SU-DHL-6 (cell line): ENCODE measurements around the gene TCAIM.

ENCODE experiments used
- H2AFZ ChIP-seq: fragments of 200-600 bp; sonication (generic); 2 replicates; pipeline ENCODE4 v1.6.1; 2014; ENCODE audit warnings: low read depth, mild to moderate bottlenecking, moderate library complexity, mixed read lengths, antibody characterized with exemption, low read length; ENCODE audit not compliant: severe bottlenecking
- H3F3A ChIP-seq: fragments of 200-600 bp; shearing (Covaris generic); 2 replicates; pipeline ENCODE4 v1.6.0; 2016; ENCODE audit warnings: antibody characterized with exemption, mild to moderate bottlenecking; ENCODE audit not compliant: insufficient read depth
- H3K27ac ChIP-seq: fragments of 200-600 bp; sonication (generic); 2 replicates; pipeline ENCODE4 v1.5.1; 2016; ENCODE audit warnings: low read depth, mild to moderate bottlenecking, low read length, moderate library complexity, mixed read lengths
- H3K27me3 ChIP-seq: fragments of 200-600 bp; sonication (generic), shearing (Covaris generic); 2 replicates; pipeline ENCODE4 v1.6.0; 2014; ENCODE audit warnings: mild to moderate bottlenecking, low read length
- H3K36me3 ChIP-seq: fragments of 200-600 bp; sonication (generic); 2 replicates; pipeline ENCODE4 v1.6.1; 2014; ENCODE audit warnings: mild to moderate bottlenecking, low read length, mixed read lengths
- H3K4me2 ChIP-seq: fragments of 300-600, 200-600 bp; shearing (Covaris generic), sonication (generic); 2 replicates; pipeline ENCODE4 v1.6.0; 2014; ENCODE audit warnings: low read length, low read depth, mild to moderate bottlenecking; ENCODE audit not compliant: poor library complexity, severe bottlenecking
- H3K4me3 ChIP-seq: fragments of 200-600 bp; sonication (generic); 2 replicates; pipeline ENCODE4 v1.5.1; 2014; ENCODE audit warnings: antibody characterized with exemption, low read length, mild to moderate bottlenecking, mixed read lengths; ENCODE audit not compliant: insufficient read depth, poor library complexity, severe bottlenecking
- H3K79me2 ChIP-seq: fragments of 200-600 bp; sonication (generic); 2 replicates; pipeline ENCODE4 v1.6.1; 2014; ENCODE audit warnings: mild to moderate bottlenecking, low read length, moderate library complexity; ENCODE audit not compliant: insufficient read depth
- H3K9ac ChIP-seq: fragments of 200-600 bp; sonication (generic); 2 replicates; pipeline ENCODE4 v1.7.0; 2014; ENCODE audit warnings: mild to moderate bottlenecking, low read length
- H3K9me2 ChIP-seq: fragments of 200-600 bp; sonication (generic); replicated peaks from 2 replicates; pipeline ENCODE4 v1.6.1; 2014; ENCODE audit warnings: low read length; ENCODE audit not compliant: insufficient read depth
- H3K9me3 ChIP-seq: fragments of 200-600 bp; sonication (generic); 2 replicates; pipeline ENCODE4 v1.6.1; 2014; ENCODE audit warnings: low read length, mixed read lengths; ENCODE audit not compliant: insufficient read depth
- H4K20me1 ChIP-seq: fragments of 200-600 bp; sonication (generic); 2 replicates; pipeline ENCODE4 v1.6.1; 2014; ENCODE audit warnings: low read depth, mild to moderate bottlenecking, antibody characterized with exemption, low read length, moderate library complexity, mixed read lengths
- CTCF ChIP-seq: fragments of 200-600 bp; sonication (generic); IDR thresholded peaks from one replicate; pipeline ENCODE4 v1.5.1; 2017; ENCODE audit warnings: antibody characterized with exemption, mild to moderate bottlenecking, low read length, moderate library complexity; ENCODE audit not compliant: insufficient read depth, poor library complexity, severe bottlenecking
- EZH2phosphoT487 ChIP-seq: fragments of 200-600 bp; sonication (generic), shearing (Covaris generic); conservative IDR thresholded peaks from 2 replicates; pipeline ENCODE4 v1.6.1; 2018; ENCODE audit warnings: mild to moderate bottlenecking, antibody characterized with exemption, low read length, moderate library complexity, mixed read lengths

The TCAIM gene

GRCh38 chr3:44400771-44401170 is 62.2 kb downstream of the TCAIM start:
- H3K27ac ChIP-seq = no peak overlapping the region

DNA sequence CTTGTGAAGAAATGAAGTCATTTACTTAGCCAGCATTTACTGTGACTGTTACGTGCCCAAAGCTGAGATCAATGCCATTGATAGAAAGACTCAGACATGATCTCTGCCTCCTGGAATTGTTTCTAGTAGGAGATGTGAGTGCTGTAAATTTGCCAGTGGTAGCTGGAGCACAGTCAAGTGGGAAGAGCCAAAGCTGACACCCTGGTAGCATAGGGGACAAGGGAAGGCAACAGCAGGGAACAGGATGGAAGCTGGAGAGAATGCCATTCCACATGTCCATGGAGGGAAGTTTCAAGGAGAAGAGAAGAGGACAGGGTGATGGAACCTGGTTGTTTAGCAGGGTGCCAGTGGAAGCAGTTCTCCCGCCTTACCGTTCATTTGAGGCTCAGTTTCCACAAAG is 64.0 kb downstream of the TCAIM start:
- no peaks in the 10 kb centered on the region for H3K79me2 ChIP-seq
- no peaks in the 10 kb centered on the region for H3K9me2 ChIP-seq
- H3K27me3 ChIP-seq = no peaks in the 10 kb centered on the region
- no peaks in the 10 kb centered on the region for H4K20me1 ChIP-seq
- H2AFZ ChIP-seq = no peak overlapping the region
- no peaks in the 10 kb centered on the region for H3K9me3 ChIP-seq
- H3K36me3 ChIP-seq = no peaks in the 10 kb centered on the region
- H3K27ac ChIP-seq = no peak overlapping the region
- H3K4me3 ChIP-seq = no peak overlapping the region
- TF ChIP-seq EZH2phosphoT487 = no peak
- TF ChIP-seq CTCF = no peak
- no peak overlapping the region for H3K9ac ChIP-seq
- no peak overlapping the region for H3K4me2 ChIP-seq
- no peaks in the 10 kb centered on the region for H3F3A ChIP-seq

More at GRCh38 chr3:44400771-44401170, 62.2 kb downstream of the TCAIM start:
- Histone ChIP-seq H3K9me2 (no peaks in the 10 kb centered on the region), H3K4me2 (no peak overlapping the region), H4K20me1 (no peaks in the 10 kb centered on the region), H3K4me3 (no peak overlapping the region), H3F3A (no peaks in the 10 kb centered on the region), H3K9ac (no peak overlapping the region), H2AFZ (no peak overlapping the region), H3K79me2 (no peaks in the 10 kb centered on the region), H3K9me3 (no peaks in the 10 kb centered on the region), H3K27me3 (no peaks in the 10 kb centered on the region), H3K36me3 (no peaks in the 10 kb centered on the region)
- TF ChIP-seq EZH2phosphoT487 (no peak), CTCF (no peak)

GRCh38 chr3:44409640-44410410 is 71.3 kb downstream of the TCAIM start:
- H3K9ac ChIP-seq = no peak overlapping the region
- H3K4me2 ChIP-seq = no peak overlapping the region
- H3K36me3 ChIP-seq = no peaks in the 10 kb centered on the region
- H3K27ac ChIP-seq = no peak overlapping the region
- H3K4me3 ChIP-seq = no peak overlapping the region
- no peak overlapping the region for H2AFZ ChIP-seq
- H3F3A ChIP-seq = no peaks in the 10 kb centered on the region
- H3K9me3 ChIP-seq = no peaks in the 10 kb centered on the region
- no peaks in the 10 kb centered on the region for H3K9me2 ChIP-seq
- no peaks in the 10 kb centered on the region for H4K20me1 ChIP-seq
- H3K79me2 ChIP-seq = no peaks in the 10 kb centered on the region
- TF ChIP-seq EZH2phosphoT487 (no peak), CTCF (no peak)
- H3K27me3 ChIP-seq = no peaks in the 10 kb centered on the region
